WTC11 (cell line): ENCODE measurements around the gene KRTCAP2. TPM values are rescaled to one million over a fixed set of nuclear protein-coding genes. Genes with fewer than 3 reads are reported as not detected.

Experiments
- ATAC-seq: fragments of 200-7000 bp; cut with Tn5 transposase; 2 replicates; pipeline ENCODE4 v1.10.0; 2021; ENCODE audit warnings: mild to moderate bottlenecking, moderate library complexity
- CTCF ChIA-PET: fragments of 300-600 bp; sonication (Branson Sonifier 250); formaldehyde crosslinking; loops from one replicate; lab custom pipeline; 2021; ENCODE audit warnings: antibody characterized with exemption; lab: Charles Lee
- POLR2A ChIA-PET: fragments of 350-600 bp; sonication (Branson Sonifier 250); formaldehyde crosslinking; loops from one replicate; lab custom pipeline; 2021; ENCODE audit warnings: antibody characterized with exemption; lab: Charles Lee
- DNase-seq: peaks from one replicate; pipeline ENCODE4 v3.0.0; 2021; ENCODE audit warnings: low spot score
- H3K27ac Mint-ChIP-seq: 2 replicates; pipeline ENCODE4 v1.8.0; 2021; ENCODE audit warnings: mixed read lengths
- H3K27me3 Mint-ChIP-seq: 2 replicates; pipeline ENCODE4 v1.8.0; 2021; ENCODE audit warnings: low read depth, mild to moderate bottlenecking, moderate library complexity, mixed read lengths
- H3K36me3 Mint-ChIP-seq: 2 replicates; pipeline ENCODE4 v1.8.0; 2021; ENCODE audit warnings: mixed read lengths
- H3K4me1 Mint-ChIP-seq: 2 replicates; pipeline ENCODE4 v1.8.0; 2022; ENCODE audit warnings: mixed read lengths
- H3K4me3 Mint-ChIP-seq: 2 replicates; pipeline ENCODE4 v1.8.0; 2021; ENCODE audit warnings: mild to moderate bottlenecking, moderate library complexity, mixed read lengths
- H3K9me3 Mint-ChIP-seq: 2 replicates; pipeline ENCODE4 v1.8.0; 2021; ENCODE audit warnings: mixed read lengths
- CREB1 ChIP-seq: sonication (generic); formaldehyde crosslinking; IDR thresholded peaks from 2 replicates; pipeline ENCODE4 v1.8.0; 2023; ENCODE audit warnings: mild to moderate bottlenecking, missing genetic modification reagents
- ETV6 ChIP-seq: sonication (generic); formaldehyde crosslinking; IDR thresholded peaks from 2 replicates; pipeline ENCODE4 v1.8.1; 2022; ENCODE audit warnings: mild to moderate bottlenecking, missing genetic modification reagents
- FOXP4 ChIP-seq: sonication (generic); formaldehyde crosslinking; IDR thresholded peaks from 2 replicates; pipeline ENCODE4 v1.8.0; 2022; ENCODE audit warnings: mild to moderate bottlenecking, missing genetic modification reagents
- GRHL2 ChIP-seq: fragments of 250-450 bp; sonication (Bioruptor Pico); IDR thresholded peaks from 2 replicates; pipeline ENCODE4 v1.8.0; 2022; ENCODE audit warnings: mild to moderate bottlenecking, moderate library complexity; ENCODE audit not compliant: insufficient replicate concordance, severe bottlenecking
- IRF2 ChIP-seq: sonication (generic); formaldehyde crosslinking; IDR thresholded peaks from 2 replicates; pipeline ENCODE4 v1.8.0; 2022; ENCODE audit warnings: low read depth, missing genetic modification reagents, borderline replicate concordance
- JUN ChIP-seq: sonication (generic); formaldehyde crosslinking; IDR thresholded peaks from 2 replicates; pipeline ENCODE4 v1.8.0; 2023; ENCODE audit warnings: mild to moderate bottlenecking, missing genetic modification reagents
- NR1H2 ChIP-seq: sonication (generic); formaldehyde crosslinking; IDR thresholded peaks from 2 replicates; pipeline ENCODE4 v1.9.0; 2021; ENCODE audit warnings: mild to moderate bottlenecking, moderate library complexity, missing genetic modification reagents
- NR3C1 ChIP-seq: sonication (generic); formaldehyde crosslinking; conservative IDR thresholded peaks from 2 replicates; pipeline ENCODE4 v1.8.1; 2023; ENCODE audit warnings: low read depth, mild to moderate bottlenecking, missing genetic modification reagents
- RORB ChIP-seq: fragments of 250-450 bp; sonication (Bioruptor Pico); IDR thresholded peaks from 2 replicates; pipeline ENCODE4 v1.9.0; 2021; ENCODE audit warnings: mild to moderate bottlenecking
- SMAD3 ChIP-seq: sonication (generic); formaldehyde crosslinking; IDR thresholded peaks from 2 replicates; pipeline ENCODE4 v1.8.0; 2022; ENCODE audit warnings: missing genetic modification reagents, mild to moderate bottlenecking, borderline replicate concordance
- TCF7 ChIP-seq: sonication (generic); formaldehyde crosslinking; IDR thresholded peaks from 2 replicates; pipeline ENCODE4 v1.8.0; 2022; ENCODE audit warnings: mild to moderate bottlenecking, low read depth, missing genetic modification reagents, moderate library complexity
- ZNF263 ChIP-seq: sonication (generic); formaldehyde crosslinking; IDR thresholded peaks from 2 replicates; pipeline ENCODE4 v1.8.1; 2022; ENCODE audit warnings: low read depth, mild to moderate bottlenecking, moderate library complexity, missing genetic modification reagents
- ZNF512 ChIP-seq: sonication (generic); formaldehyde crosslinking; IDR thresholded peaks from 2 replicates; pipeline ENCODE4 v1.8.1; 2022; ENCODE audit warnings: missing genetic modification reagents, borderline replicate concordance
- total RNA-seq: library from RNA; stranded (reverse); gene quantifications from 3 replicates; pipeline ENCODE4 v1.2.3, GENCODE V29; 2021
- TF ChIP-seq, protein P1 (sequence below): fragments of 250-450 bp; sonication (Bioruptor Pico); IDR thresholded peaks from 2 replicates; pipeline ENCODE4 v1.9.0; 2021; ENCODE audit warnings: mild to moderate bottlenecking
- TF ChIP-seq, protein P2 (sequence below): sonication (generic); formaldehyde crosslinking; IDR thresholded peaks from 2 replicates; pipeline ENCODE4 v1.8.0; 2023; ENCODE audit warnings: mild to moderate bottlenecking, missing genetic modification reagents
- TF ChIP-seq, protein P3 (sequence below): sonication (generic); formaldehyde crosslinking; IDR thresholded peaks from 2 replicates; pipeline ENCODE4 v1.8.1; 2022; ENCODE audit warnings: low read depth, mild to moderate bottlenecking, moderate library complexity, missing genetic modification reagents, borderline replicate concordance

Gene KRTCAP2
- total RNA-seq, 1 experiment from 2014 or later = 104 TPM

- Mint-ChIP-seq H3K9me3 (no peaks in the 10 kb centered on the region), H3K27me3 (no peaks in the 10 kb centered on the region; the same call in 1 of the 2 replicates), H3K36me3 (peaks cover 16% of the 10 kb centered on the region), H3K4me1 (peaks cover 32% of the 10 kb centered on the region), H3K4me3 (no peak overlapping the region), H3K27ac (no peak overlapping the region)
- ChIA-PET POLR2A (no interaction called here), CTCF (interaction anchor here (0.7 to 12.2 kb wide), 7 partner anchors 42 to 158 kb away, joined by 3 to 605 read pairs (median 6); partner anchors contain the start of gene EFNA1)
- ATAC-seq (no peak), DNase-seq (no peak)
- TF ChIP-seq FOXP4 (no peak), GRHL2 (CRISPR knock-in tag) (no peak), RORB (CRISPR knock-in tag) (no peak), ZNF263 (no peak), TCF7 (no peak), IRF2 (CRISPR knock-in tag) (no peak), CREB1 (CRISPR knock-in tag) (no peak), JUN (no peak), NR1H2 (no peak), SMAD3 (CRISPR knock-in tag) (no peak), ETV6 (CRISPR knock-in tag) (no peak), ZNF512 (no peak), NR3C1 (CRISPR knock-in tag) (no peak)
- TF ChIP-seq, protein P1, sequence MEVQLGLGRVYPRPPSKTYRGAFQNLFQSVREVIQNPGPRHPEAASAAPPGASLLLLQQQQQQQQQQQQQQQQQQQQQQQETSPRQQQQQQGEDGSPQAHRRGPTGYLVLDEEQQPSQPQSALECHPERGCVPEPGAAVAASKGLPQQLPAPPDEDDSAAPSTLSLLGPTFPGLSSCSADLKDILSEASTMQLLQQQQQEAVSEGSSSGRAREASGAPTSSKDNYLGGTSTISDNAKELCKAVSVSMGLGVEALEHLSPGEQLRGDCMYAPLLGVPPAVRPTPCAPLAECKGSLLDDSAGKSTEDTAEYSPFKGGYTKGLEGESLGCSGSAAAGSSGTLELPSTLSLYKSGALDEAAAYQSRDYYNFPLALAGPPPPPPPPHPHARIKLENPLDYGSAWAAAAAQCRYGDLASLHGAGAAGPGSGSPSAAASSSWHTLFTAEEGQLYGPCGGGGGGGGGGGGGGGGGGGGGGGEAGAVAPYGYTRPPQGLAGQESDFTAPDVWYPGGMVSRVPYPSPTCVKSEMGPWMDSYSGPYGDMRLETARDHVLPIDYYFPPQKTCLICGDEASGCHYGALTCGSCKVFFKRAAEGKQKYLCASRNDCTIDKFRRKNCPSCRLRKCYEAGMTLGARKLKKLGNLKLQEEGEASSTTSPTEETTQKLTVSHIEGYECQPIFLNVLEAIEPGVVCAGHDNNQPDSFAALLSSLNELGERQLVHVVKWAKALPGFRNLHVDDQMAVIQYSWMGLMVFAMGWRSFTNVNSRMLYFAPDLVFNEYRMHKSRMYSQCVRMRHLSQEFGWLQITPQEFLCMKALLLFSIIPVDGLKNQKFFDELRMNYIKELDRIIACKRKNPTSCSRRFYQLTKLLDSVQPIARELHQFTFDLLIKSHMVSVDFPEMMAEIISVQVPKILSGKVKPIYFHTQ (CRISPR knock-in tag) = no peak
- TF ChIP-seq, protein P2, sequence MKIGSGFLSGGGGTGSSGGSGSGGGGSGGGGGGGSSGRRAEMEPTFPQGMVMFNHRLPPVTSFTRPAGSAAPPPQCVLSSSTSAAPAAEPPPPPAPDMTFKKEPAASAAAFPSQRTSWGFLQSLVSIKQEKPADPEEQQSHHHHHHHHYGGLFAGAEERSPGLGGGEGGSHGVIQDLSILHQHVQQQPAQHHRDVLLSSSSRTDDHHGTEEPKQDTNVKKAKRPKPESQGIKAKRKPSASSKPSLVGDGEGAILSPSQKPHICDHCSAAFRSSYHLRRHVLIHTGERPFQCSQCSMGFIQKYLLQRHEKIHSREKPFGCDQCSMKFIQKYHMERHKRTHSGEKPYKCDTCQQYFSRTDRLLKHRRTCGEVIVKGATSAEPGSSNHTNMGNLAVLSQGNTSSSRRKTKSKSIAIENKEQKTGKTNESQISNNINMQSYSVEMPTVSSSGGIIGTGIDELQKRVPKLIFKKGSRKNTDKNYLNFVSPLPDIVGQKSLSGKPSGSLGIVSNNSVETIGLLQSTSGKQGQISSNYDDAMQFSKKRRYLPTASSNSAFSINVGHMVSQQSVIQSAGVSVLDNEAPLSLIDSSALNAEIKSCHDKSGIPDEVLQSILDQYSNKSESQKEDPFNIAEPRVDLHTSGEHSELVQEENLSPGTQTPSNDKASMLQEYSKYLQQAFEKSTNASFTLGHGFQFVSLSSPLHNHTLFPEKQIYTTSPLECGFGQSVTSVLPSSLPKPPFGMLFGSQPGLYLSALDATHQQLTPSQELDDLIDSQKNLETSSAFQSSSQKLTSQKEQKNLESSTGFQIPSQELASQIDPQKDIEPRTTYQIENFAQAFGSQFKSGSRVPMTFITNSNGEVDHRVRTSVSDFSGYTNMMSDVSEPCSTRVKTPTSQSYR (CRISPR knock-in tag) = no peak
- TF ChIP-seq, protein P3, sequence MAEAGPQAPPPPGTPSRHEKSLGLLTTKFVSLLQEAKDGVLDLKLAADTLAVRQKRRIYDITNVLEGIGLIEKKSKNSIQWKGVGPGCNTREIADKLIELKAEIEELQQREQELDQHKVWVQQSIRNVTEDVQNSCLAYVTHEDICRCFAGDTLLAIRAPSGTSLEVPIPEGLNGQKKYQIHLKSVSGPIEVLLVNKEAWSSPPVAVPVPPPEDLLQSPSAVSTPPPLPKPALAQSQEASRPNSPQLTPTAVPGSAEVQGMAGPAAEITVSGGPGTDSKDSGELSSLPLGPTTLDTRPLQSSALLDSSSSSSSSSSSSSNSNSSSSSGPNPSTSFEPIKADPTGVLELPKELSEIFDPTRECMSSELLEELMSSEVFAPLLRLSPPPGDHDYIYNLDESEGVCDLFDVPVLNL (CRISPR knock-in tag) = no peak
Measured at GRCh38 chr1:155170101-155170785, 2.9 kb downstream of the KRTCAP2 start.
